ENCODE results near the gene ZSWIM8.
A peak's percentile ranks its signal among the peaks of the same experiment; 100 is the strongest.
"Not testable (repeated sequence)": the region's sequence is repeated elsewhere in the genome, so short reads cannot be mapped to it uniquely, and the experiment has no call there.

Gene ZSWIM8

DNA sequence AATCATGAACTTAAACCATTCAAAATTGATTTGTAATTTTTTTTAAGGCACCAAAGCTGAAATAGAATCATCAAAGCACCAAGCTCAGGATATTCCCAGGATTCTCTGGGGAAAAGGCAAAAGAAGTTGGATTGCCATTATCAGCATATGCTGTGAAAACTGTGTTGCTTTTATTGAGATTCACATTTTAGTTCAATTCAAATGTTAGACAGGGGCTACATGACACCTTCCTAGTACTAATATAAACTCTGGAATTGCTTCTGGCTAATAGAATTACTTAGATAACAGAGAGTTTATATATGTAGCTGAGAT lies 30.3 kb downstream of the ZSWIM8 start:
- no peak for DNase-seq

GRCh38 chr10:73816917-73817729 lies 31.7 kb downstream of the ZSWIM8 start:
- DNase-seq: peak; percentile 31

- no peak for DNase-seq
These were observed 32.4 kb downstream of the ZSWIM8 start for GRCh38 chr10:73817826-73818225.

GRCh38 chr10:73818402-73818801 lies 33.0 kb downstream of the ZSWIM8 start:
- DNase-seq: no peak

- no peak for DNase-seq
These were observed 33.7 kb downstream of the ZSWIM8 start for GRCh38 chr10:73819081-73819480.

- DNase-seq: no peak
These were observed 34.2 kb downstream of the ZSWIM8 start for GRCh38 chr10:73819513-73820093.

DNA sequence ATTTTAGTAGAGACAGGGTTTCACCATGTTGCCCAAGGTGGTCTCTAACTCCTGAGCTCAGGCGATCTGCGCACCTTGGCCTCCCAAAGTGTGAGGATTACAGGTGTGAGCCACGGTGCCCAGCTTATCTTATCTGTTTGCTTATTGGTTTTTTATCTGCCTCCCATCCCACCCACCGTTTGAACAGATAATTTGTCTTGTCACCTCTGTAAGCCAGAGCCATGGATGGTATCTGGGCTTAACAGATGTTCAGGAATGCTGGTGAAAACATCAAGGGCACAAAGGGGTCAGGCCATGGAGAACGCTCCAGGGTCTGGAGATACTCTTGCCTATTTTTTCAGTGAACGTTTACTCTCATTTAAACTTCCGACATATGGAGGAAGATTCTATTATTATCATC lies 38.0 kb downstream of the ZSWIM8 start:
- DNase-seq: no peak

- no peak for DNase-seq
These were observed 38.8 kb downstream of the ZSWIM8 start for GRCh38 chr10:73824146-73824725.

DNA sequence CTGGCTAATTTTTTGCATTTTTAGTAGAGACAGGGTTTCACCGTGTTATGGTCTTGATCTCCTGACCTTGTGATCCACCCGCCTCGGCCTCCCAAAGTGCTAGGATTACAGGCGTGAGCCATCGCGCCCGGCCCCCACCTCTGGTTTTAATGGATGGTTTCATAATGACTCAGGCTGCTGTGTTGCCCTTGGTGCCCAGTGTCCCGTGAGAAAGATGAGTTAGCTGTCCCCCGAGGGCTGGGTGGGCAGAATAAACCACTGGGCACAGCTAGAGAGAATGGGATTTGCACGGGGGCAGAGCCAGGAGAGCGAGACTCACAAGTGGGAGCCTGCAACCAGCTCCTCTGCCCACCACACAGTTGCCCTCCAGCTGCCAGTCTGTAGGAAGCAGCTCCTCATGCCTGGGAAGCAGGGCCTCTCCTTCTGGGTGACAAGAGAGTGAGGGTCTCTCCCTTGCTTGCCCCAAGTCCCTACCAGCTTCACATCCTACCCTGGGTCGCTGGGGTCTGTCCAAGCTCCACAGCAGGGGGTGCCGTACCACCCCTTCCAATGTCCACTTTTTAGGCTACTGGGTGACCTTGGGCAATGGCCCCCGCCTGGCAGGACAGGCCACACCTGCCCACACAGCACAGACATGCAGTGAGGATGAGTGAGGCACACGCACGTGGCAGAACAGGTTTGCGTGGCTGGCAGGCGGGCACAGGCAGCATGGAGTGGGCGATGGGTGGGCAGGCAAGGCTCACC lies 42.1 kb downstream of the ZSWIM8 start:
- no peak for DNase-seq

DNA sequence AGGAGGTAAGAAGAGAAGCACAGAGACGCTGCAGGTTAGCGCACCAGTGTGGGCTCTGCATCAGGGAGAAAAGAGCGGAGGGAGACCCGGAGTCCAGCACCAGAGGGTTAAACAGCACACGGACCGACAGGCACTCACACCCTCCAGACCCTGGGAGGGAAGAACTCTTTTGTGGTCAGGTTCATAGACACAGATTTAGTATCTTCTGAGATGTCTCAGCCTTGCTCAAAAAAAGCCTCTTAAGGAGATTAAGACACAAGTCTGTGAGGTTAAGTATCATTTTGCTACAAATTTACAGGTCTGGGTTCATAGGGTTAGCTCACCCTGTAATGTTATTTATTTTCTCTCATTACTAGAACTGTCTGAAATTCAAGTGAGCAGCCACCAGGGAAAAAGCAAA lies 42.8 kb downstream of the ZSWIM8 start:
- no peak for DNase-seq

- DNase-seq: not testable (repeated sequence)
These were observed 43.7 kb downstream of the ZSWIM8 start for GRCh38 chr10:73829090-73829489.

DNA sequence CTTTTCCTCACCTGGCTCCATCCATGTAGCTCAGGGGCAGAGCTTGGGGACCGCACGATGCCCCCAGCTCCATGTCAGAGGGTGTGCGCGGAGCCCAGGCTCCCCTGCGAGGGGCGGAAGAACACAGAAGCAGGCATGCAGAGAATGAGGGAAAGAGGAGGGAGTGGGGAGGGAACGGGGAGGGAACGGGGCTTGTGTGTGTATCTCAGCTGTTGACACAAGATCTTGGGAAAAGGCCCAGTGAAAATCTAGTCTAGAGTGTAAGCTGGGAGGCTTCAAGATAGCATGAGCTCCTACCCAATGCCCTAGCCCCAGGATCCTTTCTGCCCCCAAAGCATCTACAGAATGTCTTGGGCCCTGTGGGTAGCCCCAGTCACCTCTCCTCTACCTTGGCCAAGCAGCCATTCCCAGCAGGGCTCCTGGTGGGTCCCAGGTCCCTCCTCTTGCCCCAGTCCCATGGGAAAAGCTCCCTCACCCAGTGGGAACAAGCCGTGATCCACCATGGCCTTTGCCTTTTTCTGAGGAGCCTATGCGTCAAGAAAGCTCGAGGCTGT lies 51.1 kb downstream of the ZSWIM8 start:
- no peak for DNase-seq

DNA sequence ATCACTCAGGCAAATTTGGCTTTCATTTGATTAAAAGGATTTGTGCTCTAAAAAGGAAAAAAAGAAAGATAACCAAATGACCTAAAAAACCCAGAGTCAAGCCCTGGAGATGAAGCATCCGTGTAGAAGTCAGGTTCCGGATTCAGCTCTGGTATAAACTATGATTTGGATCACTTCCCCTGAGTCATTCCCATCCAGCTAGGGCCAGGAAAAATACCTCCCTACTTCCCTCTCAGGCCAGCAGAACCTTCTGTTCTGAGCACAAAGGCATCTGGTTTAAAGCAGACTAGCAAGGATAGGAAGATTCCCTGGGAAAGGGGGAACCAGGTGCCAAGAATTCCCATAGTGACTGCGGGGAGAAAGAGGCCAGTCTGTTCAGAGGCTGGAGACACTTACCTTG lies 51.7 kb downstream of the ZSWIM8 start:
- no peak for DNase-seq

- no peak for DNase-seq
These were observed 52.7 kb downstream of the ZSWIM8 start for GRCh38 chr10:73838008-73838567.

DNA sequence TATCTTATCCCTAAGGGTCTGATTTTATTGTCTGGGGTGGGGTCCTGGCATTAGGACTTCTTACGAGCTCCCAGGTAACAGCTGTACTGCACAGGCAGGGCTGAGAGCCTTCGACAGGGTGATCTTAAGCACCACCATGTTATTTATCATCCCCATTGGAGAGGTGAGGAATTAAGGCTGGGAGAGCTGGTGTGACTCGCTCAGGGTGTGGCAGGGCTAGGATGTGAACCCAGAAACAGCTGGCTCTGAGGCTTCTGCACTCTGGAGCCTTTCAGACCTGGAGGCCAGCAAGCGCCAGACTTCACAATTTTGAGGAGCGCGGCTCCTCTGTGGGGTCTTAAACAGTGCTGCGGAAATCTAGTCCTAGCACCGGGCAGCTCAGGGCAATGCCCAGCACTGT lies 53.4 kb downstream of the ZSWIM8 start:
- no peak for DNase-seq

GRCh38 chr10:73839276-73839966 lies 54.0 kb downstream of the ZSWIM8 start:
- no peak for DNase-seq

DNA sequence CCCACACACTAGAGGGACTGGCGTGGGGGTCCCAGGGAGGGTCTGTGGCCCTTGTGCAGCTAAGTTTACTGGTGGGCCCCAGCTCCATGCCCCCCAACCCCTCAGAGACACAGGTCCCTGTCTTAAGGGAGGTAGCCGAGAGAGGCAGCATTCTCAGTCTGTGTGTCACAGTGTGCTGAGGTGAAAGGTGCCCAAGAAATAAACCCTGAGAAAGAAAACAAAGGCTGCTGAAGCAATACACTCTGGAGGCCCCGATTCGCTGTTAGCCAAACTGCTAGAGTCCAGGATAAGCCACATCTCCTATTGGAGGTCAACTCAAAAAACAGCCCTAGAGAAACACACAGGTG lies 54.6 kb downstream of the ZSWIM8 start:
- no peak for DNase-seq

DNA sequence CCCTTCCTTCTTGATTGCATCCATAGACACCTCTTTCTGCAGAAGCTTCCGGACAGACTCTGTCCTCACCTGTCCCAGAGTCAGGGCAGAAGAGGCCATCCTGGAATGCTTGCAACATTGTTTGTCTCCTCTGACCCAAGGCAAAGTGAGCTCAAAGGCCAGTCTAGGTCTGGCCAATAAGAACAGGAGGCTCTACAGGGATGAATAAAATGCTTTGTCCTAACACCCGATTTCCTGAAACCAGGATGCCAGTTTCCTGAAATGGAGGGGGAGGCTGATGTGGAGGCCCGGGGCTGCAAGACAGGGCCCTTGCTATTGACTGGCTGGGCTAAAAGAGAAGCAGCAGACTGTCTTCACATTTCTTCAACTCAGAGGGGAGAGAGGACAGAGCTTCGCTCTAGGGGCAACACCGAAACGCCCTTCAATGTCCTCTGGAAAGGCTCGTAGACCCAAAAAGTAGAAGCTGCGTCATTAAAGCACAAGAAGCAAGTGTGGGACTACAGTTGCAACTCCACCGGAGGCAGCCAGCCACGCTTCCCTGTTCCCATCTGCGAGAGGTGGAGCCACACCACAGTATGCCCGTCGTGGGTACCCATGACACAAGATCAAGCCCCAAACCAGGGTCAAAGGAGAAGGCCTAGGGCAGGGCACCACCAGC lies 55.1 kb downstream of the ZSWIM8 start:
- DNase-seq: no peak

DNA sequence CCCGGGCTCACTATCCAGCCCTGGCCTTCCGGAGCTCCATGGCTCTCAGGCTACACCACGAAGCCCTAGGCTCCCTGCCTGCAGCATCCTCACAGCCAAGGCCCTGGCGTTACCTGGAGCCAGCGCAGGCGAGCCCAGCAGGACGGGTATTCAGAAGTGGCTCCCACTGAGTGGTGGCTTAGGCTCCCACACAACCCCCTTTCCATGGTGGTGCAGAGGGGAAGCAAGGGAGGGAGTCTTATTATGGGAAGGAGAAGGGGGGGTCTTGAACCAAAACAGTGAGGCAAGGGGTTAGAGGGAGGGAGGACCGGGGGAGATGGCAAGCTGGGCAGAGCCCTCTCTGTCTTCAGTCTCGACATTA lies 55.6 kb downstream of the ZSWIM8 start:
- no peak for DNase-seq

- DNase-seq: no peak
These were observed 56.3 kb downstream of the ZSWIM8 start for GRCh38 chr10:73841526-73842285.

- DNase-seq: no peak
These were observed 56.9 kb downstream of the ZSWIM8 start for GRCh38 chr10:73842349-73842748.

Data from hematopoietic multipotent progenitor cell treated with erythropoietin and hydrocortisone succinate and interleukin-3 and kit ligand, for 8 days (in vitro differentiated cells).